Measurements from ENCODE around the gene ALG8.
"Not testable (repeated sequence)": the region's sequence is repeated elsewhere in the genome, so short reads cannot be mapped to it uniquely, and the experiment has no call there.

The ALG8 gene

GRCh38 chr11:78139422-78140391 is at the start of gene ALG8:
Gene ALG8 (minus strand): TSS chr11:78139626. CDS start chr11:78139588, 38 bp downstream.
- ATAC-seq = peak; percentile 97
- H3K9me3 Mint-ChIP-seq = peaks cover 0 to 2% of the 10 kb centered on the region in 2 donors
- peaks cover 39% of the 10 kb centered on the region for H3K4me1 Mint-ChIP-seq

GRCh38 chr11:78188286-78189173 is 49.1 kb upstream of the ALG8 start, which contains the start of the genes KCTD21 and USP35:
Gene KCTD21 (minus strand): TSS chr11:78188626. CDS start chr11:78174554, 14,072 bp downstream.
Gene USP35 (plus strand): TSS chr11:78188919. CDS start chr11:78196246, 7,327 bp downstream.
- Mint-ChIP-seq H3K27ac (peak within 1 kb of the TSS; percentile 98 to 99), H3K27me3 (no peaks in the 10 kb centered on the region), H3K9me3 (no peaks in the 10 kb centered on the region), H3K4me1 (peaks cover 66% of the 10 kb centered on the region), H3K4me3 (peak within 1 kb of the TSS; percentile 79 to 91)
- ATAC-seq (peak; percentile 91), DNase-seq (peak; percentile 94 to 95)

More at GRCh38 chr11:78139422-78140391, at the start of gene ALG8:
- DNase-seq = peak; percentile 93 to 98
- peak within 1 kb of the TSS; percentile 96 for H3K27ac Mint-ChIP-seq
- H3K4me3 Mint-ChIP-seq = peak within 1 kb of the TSS; percentile 90 to 93
- no peaks in the 10 kb centered on the region for H3K27me3 Mint-ChIP-seq

GRCh38 chr11:78187366-78188285 is 48.2 kb upstream of the ALG8 start:
- Mint-ChIP-seq H3K4me1 (peaks cover 57% of the 10 kb centered on the region), H3K9me3 (no peaks in the 10 kb centered on the region), H3K4me3 (peak overlapping the region; percentile 79 to 91), H3K27ac (peak overlapping the region; percentile 98 to 99), H3K27me3 (no peaks in the 10 kb centered on the region)
- ATAC-seq (peak; percentile 82), DNase-seq (peak; percentile 89)

- H3K4me3 Mint-ChIP-seq = no peak overlapping the region
- DNase-seq (no peak), ATAC-seq (no peak)
- H3K9me3 Mint-ChIP-seq = peaks cover 9 to 16% of the 10 kb centered on the region in 2 donors
- H3K4me1 Mint-ChIP-seq = peaks cover 16% of the 10 kb centered on the region
- no peak overlapping the region for H3K27ac Mint-ChIP-seq
- no peaks in the 10 kb centered on the region for H3K27me3 Mint-ChIP-seq
Measured at GRCh38 chr11:78181185-78181584, 41.8 kb upstream of the ALG8 start.

- ATAC-seq = no peak
- no peak overlapping the region for H3K4me3 Mint-ChIP-seq
Measured at GRCh38 chr11:78180751-78181150, 41.3 kb upstream of the ALG8 start.

GRCh38 chr11:78179459-78180071 is 40.1 kb upstream of the ALG8 start:
- Mint-ChIP-seq H3K9me3 (peaks cover 9 to 19% of the 10 kb centered on the region in 2 donors), H3K4me3 (no peak overlapping the region), H3K27me3 (no peaks in the 10 kb centered on the region), H3K27ac (peak overlapping the region in 1 of 2 donors; percentile 7), H3K4me1 (peaks cover 6% of the 10 kb centered on the region)
- ATAC-seq (no peak), DNase-seq (no peak)

More at GRCh38 chr11:78180751-78181150, 41.3 kb upstream of the ALG8 start:
- Mint-ChIP-seq H3K4me1 (peaks cover 11% of the 10 kb centered on the region), H3K27ac (no peak overlapping the region), H3K9me3 (peaks cover 9 to 19% of the 10 kb centered on the region in 2 donors), H3K27me3 (no peaks in the 10 kb centered on the region)
- DNase-seq = no peak

- peaks cover 9 to 19% of the 10 kb centered on the region in 2 donors for H3K9me3 Mint-ChIP-seq
- no peaks in the 10 kb centered on the region for H3K27me3 Mint-ChIP-seq
- H3K4me1 Mint-ChIP-seq = peaks cover 6% of the 10 kb centered on the region
Measured at GRCh38 chr11:78177216-78177615, 37.8 kb upstream of the ALG8 start.

GRCh38 chr11:78176605-78177141 is 37.2 kb upstream of the ALG8 start:
- ATAC-seq = no peak
- Mint-ChIP-seq H3K27ac (no peak overlapping the region), H3K4me1 (peaks cover 6% of the 10 kb centered on the region), H3K27me3 (no peaks in the 10 kb centered on the region), H3K9me3 (peaks cover 9 to 19% of the 10 kb centered on the region in 2 donors), H3K4me3 (no peak overlapping the region)
- no peak for DNase-seq

More at GRCh38 chr11:78177216-78177615, 37.8 kb upstream of the ALG8 start:
- no peak overlapping the region for H3K27ac Mint-ChIP-seq
- no peak for DNase-seq
- H3K4me3 Mint-ChIP-seq = no peak overlapping the region
- ATAC-seq = no peak

- H3K9me3 Mint-ChIP-seq = peaks cover 4 to 13% of the 10 kb centered on the region in 2 donors
- not testable (repeated sequence) for ATAC-seq, DNase-seq, H3K4me1 Mint-ChIP-seq, H3K27ac Mint-ChIP-seq, H3K4me3 Mint-ChIP-seq, H3K27me3 Mint-ChIP-seq
Measured at GRCh38 chr11:78175862-78176261, 36.4 kb upstream of the ALG8 start.

GRCh38 chr11:78171951-78172350 is 32.5 kb upstream of the ALG8 start:
- ATAC-seq = peak; percentile 18
- Mint-ChIP-seq H3K4me3 (no peak overlapping the region), H3K4me1 (no peaks in the 10 kb centered on the region), H3K27me3 (no peaks in the 10 kb centered on the region), H3K27ac (peak overlapping the region in 1 of 2 donors; percentile 16), H3K9me3 (peaks cover 0 to 7% of the 10 kb centered on the region in 2 donors)
- DNase-seq = no peak

GRCh38 chr11:78170874-78171549 is 31.6 kb upstream of the ALG8 start:
- no peak overlapping the region for H3K27ac Mint-ChIP-seq
- H3K9me3 Mint-ChIP-seq = peaks cover 0 to under 1% of the 10 kb centered on the region in 2 donors
- DNase-seq (no peak), ATAC-seq (no peak)
- H3K27me3 Mint-ChIP-seq = no peaks in the 10 kb centered on the region
- no peaks in the 10 kb centered on the region for H3K4me1 Mint-ChIP-seq
- no peak overlapping the region for H3K4me3 Mint-ChIP-seq

GRCh38 chr11:78170413-78170812 is 31.0 kb upstream of the ALG8 start:
- Mint-ChIP-seq H3K9me3 (no peaks in the 10 kb centered on the region), H3K27me3 (no peaks in the 10 kb centered on the region), H3K27ac (no peak overlapping the region), H3K4me1 (no peaks in the 10 kb centered on the region), H3K4me3 (no peak overlapping the region)
- ATAC-seq (no peak), DNase-seq (no peak)

All from stimulated activated naive CD8-positive, alpha-beta T cell treated with anti-CD3 and anti-CD28 coated beads, Interleukin-15, amount 100 ng/mL, for 72 hours (primary cell).